IMR-90 (cell line): Measurements from ENCODE around the gene FTCDNL1. TPM values are rescaled to one million over a fixed set of nuclear protein-coding genes. Genes with fewer than 3 reads are reported as not detected.

ENCODE experiments used
- ATAC-seq: fragments of 200-7000 bp; cut with Tn5 transposase; 2 replicates; pipeline ENCODE4 v1.9.1; 2020; ENCODE audit warnings: low read depth, mild to moderate bottlenecking, moderate library complexity
- BruUV-seq: library from RNA; stranded (reverse); fragments of 400-500 nt; replicated peaks from 2 replicates; lab custom pipeline; 2021; lab: Mats Ljungman, UMichigan
- CTCF ChIA-PET: fragments of 300-600 bp; formaldehyde crosslinking; extraction: SDS; loops from one replicate; lab custom pipeline; 2021; ENCODE audit warnings: antibody characterized with exemption; lab: Yijun Ruan, JAX
- POLR2A ChIA-PET: fragments of 300-600 bp; sonication (Branson Sonifier 250); formaldehyde crosslinking; loops from one replicate; lab custom pipeline; 2022; ENCODE audit warnings: antibody characterized with exemption; ENCODE audit not compliant: unreplicated experiment; lab: Charles Lee
- DNase-seq: peaks from one replicate; pipeline ENCODE4 v3.0.0; 2013
- H2AFZ ChIP-seq: replicated peaks from 2 replicates; pipeline ENCODE3; 2013; ENCODE audit warnings: low read length, mild to moderate bottlenecking; ENCODE audit not compliant: poor library complexity
- H2AK5ac ChIP-seq: 2 replicates; pipeline ENCODE4 v1.6.1; 2013; ENCODE audit warnings: low read depth, low read length, inconsistent platforms
- H2AK9ac ChIP-seq: replicated peaks from 2 replicates; pipeline ENCODE3; 2013; ENCODE audit warnings: mild to moderate bottlenecking, low read depth, low read length, moderate library complexity; ENCODE audit not compliant: poor library complexity
- H2BK120ac ChIP-seq: 2 replicates; pipeline ENCODE4 v1.6.1; 2013; ENCODE audit warnings: low read depth, low read length, inconsistent platforms
- H2BK15ac ChIP-seq: 3 replicates; pipeline ENCODE4 v1.6.1; 2013; ENCODE audit warnings: low read depth, low read length, inconsistent platforms
- H2BK20ac ChIP-seq: 2 replicates; pipeline ENCODE4 v1.6.1; 2013; ENCODE audit warnings: low read depth, mild to moderate bottlenecking, inconsistent platforms, low read length, moderate library complexity
- H2BK5ac ChIP-seq: 2 replicates; pipeline ENCODE4 v1.6.1; 2013; ENCODE audit warnings: mild to moderate bottlenecking, low read depth, low read length, inconsistent platforms; ENCODE audit not compliant: poor library complexity, severe bottlenecking
- H3K14ac ChIP-seq: replicated peaks from 2 replicates; pipeline ENCODE4 v1.6.1; 2013; ENCODE audit warnings: low read depth, low read length, inconsistent platforms
- H3K18ac ChIP-seq: 2 replicates; pipeline ENCODE4 v1.6.1; 2013; ENCODE audit warnings: low read depth, low read length, control low read depth
- H3K23ac ChIP-seq: 2 replicates; pipeline ENCODE4 v1.6.1; 2013; ENCODE audit warnings: low read depth, low read length, inconsistent platforms
- H3K27ac ChIP-seq: 2 replicates; pipeline ENCODE4 v1.5.1; 2013; ENCODE audit warnings: mild to moderate bottlenecking, control low read depth, low read length; ENCODE audit not compliant: insufficient read depth
- H3K27me3 ChIP-seq: 2 replicates; pipeline ENCODE4 v1.6.1; 2013; ENCODE audit warnings: low read length; ENCODE audit not compliant: control insufficient read depth, insufficient read depth
- H3K36me3 ChIP-seq: 2 replicates; pipeline ENCODE4 v1.6.1; 2013; ENCODE audit warnings: low read length, mixed read lengths; ENCODE audit not compliant: control insufficient read depth, insufficient read depth
- H3K4ac ChIP-seq: 2 replicates; pipeline ENCODE4 v1.6.1; 2013; ENCODE audit warnings: low read depth, low read length, inconsistent platforms
- H3K4me1 ChIP-seq: 2 replicates; pipeline ENCODE4 v1.6.1; 2013; ENCODE audit warnings: low read length, mixed read lengths; ENCODE audit not compliant: control insufficient read depth, insufficient read depth
- H3K4me2 ChIP-seq: 2 replicates; pipeline ENCODE4 v1.6.1; 2013; ENCODE audit warnings: low read depth, mild to moderate bottlenecking, control low read depth, low read length, moderate library complexity
- H3K4me3 ChIP-seq: 2 replicates; pipeline ENCODE4 v1.5.1; 2013; ENCODE audit warnings: low read depth, mild to moderate bottlenecking, control low read depth, low read length, moderate library complexity; ENCODE audit not compliant: insufficient read depth
- H3K56ac ChIP-seq: 2 replicates; pipeline ENCODE4 v1.6.1; 2013; ENCODE audit warnings: low read length, inconsistent platforms; ENCODE audit not compliant: insufficient read depth; ENCODE audit errors: extremely low read depth
- H3K79me1 ChIP-seq, 2 experiments: 2 replicates each; pipeline ENCODE4 v1.6.1; 2013; ENCODE audit warnings: low read length in 2 of 2, inconsistent platforms in 1 of 2, low read depth in 1 of 2
- H3K9ac ChIP-seq: 2 replicates; pipeline ENCODE4 v1.6.1; 2013; ENCODE audit warnings: low read depth, low read length, control low read depth
- H3K9me1 ChIP-seq: 2 replicates; pipeline ENCODE4 v1.6.1; 2013; ENCODE audit warnings: low read length, inconsistent platforms; ENCODE audit not compliant: insufficient read depth
- H3K9me3 ChIP-seq: 2 replicates; pipeline ENCODE4 v1.6.1; 2013; ENCODE audit warnings: low read length; ENCODE audit not compliant: control insufficient read depth, insufficient read depth
- H4K20me1 ChIP-seq: 2 replicates; pipeline ENCODE4 v1.6.1; 2013; ENCODE audit warnings: low read length, inconsistent platforms; ENCODE audit not compliant: insufficient read depth
- H4K5ac ChIP-seq: 2 replicates; pipeline ENCODE4 v1.6.1; 2013; ENCODE audit warnings: mild to moderate bottlenecking, low read depth, low read length, control low read depth
- H4K8ac ChIP-seq, 2 experiments: 2 replicates each; pipeline ENCODE4 v1.6.1; 2013; ENCODE audit warnings: low read depth in 2 of 2, low read length in 2 of 2, control low read depth in 1 of 2, inconsistent platforms in 1 of 2
- H4K91ac ChIP-seq: 2 replicates; pipeline ENCODE4 v1.6.1; 2013; ENCODE audit warnings: low read depth, low read length, inconsistent platforms; ENCODE audit not compliant: insufficient read depth
- BHLHE40 ChIP-seq: fragments of 150-350 bp; IDR thresholded peaks from 2 replicates; pipeline ENCODE4 v1.6.1; 2016; ENCODE audit warnings: mild to moderate bottlenecking, low read depth, low read length
- ELK1 ChIP-seq: fragments of 150-350 bp; IDR thresholded peaks from 2 replicates; pipeline ENCODE4 v1.6.1; 2016; ENCODE audit warnings: low read depth, mild to moderate bottlenecking, low read length, moderate library complexity, borderline replicate concordance
- FOS ChIP-seq: fragments of 150-350 bp; IDR thresholded peaks from 2 replicates; pipeline ENCODE4 v1.6.1; 2016; ENCODE audit warnings: low read depth, low read length
- MAFK ChIP-seq: IDR thresholded peaks from 2 replicates; pipeline ENCODE4 v1.6.1; 2012; ENCODE audit warnings: low read depth, low read length, improper control_type of control experiment
- MAZ ChIP-seq: IDR thresholded peaks from 2 replicates; pipeline ENCODE4 v1.6.1; 2012; ENCODE audit warnings: low read depth, mild to moderate bottlenecking, low read length, improper control_type of control experiment, moderate library complexity, borderline replicate concordance
- RAD21 ChIP-seq: IDR thresholded peaks from 2 replicates; pipeline ENCODE4 v1.6.1; 2012; ENCODE audit warnings: low read length, improper control_type of control experiment
- WGBS, 2 experiments: methylation state at CpG; one replicate each; pipeline versions ENCODE4 v1.1.5 to v1.1.7; 2013; ENCODE audit warnings: missing lambda C conversion rate in 2 of 2; ENCODE audit not compliant: insufficient read length in 1 of 2; ENCODE audit errors: extremely low coverage in 2 of 2; 5-methylcytosine and 5-hydroxymethylcytosine counted together
- dilution Hi-C: fragments of 300-500 bp; cut with HindIII; formaldehyde crosslinking; loops from one replicate; pipeline ENCODE4 v1.14.3; 2018; ENCODE audit warnings: low sequenced_read_pairs; ENCODE audit not compliant: unreplicated experiment
- in situ Hi-C: fragments of 300-500 bp; cut with MboI; formaldehyde crosslinking; loops from 3 replicates; pipeline ENCODE4 v1.14.3; 2019; ENCODE audit warnings: low sequenced_read_pairs, inconsistent platforms, mixed read lengths
- intact Hi-C: fragments of 100-400 bp; cut with micrococcal nuclease; formaldehyde crosslinking; loops from 2 replicates; pipeline ENCODE4 v1.10.0; 2022
- polyA plus RNA-seq, 3 experiments: library from polyadenylated mRNA; depleted of rRNA; stranded (reverse); fragments of >200 nt; gene quantifications; 2 replicates each; pipeline ENCODE4 v1.2.3, GENCODE V29; 2012; ENCODE audit warnings: low replicate concordance in 1 of 3
- total RNA-seq: library from RNA; depleted of rRNA; stranded (reverse); fragments of >200 nt; gene quantifications from 2 replicates; pipeline ENCODE4 v1.2.3, GENCODE V29; 2012
- TF ChIP-seq, protein P1 (sequence below): conservative IDR thresholded peaks from 2 replicates; pipeline ENCODE4 v1.5.1; 2012; ENCODE audit warnings: mild to moderate bottlenecking, low read depth, low read length, improper control_type of control experiment

The FTCDNL1 gene
- total and polyA plus RNA-seq, 2 of the 4 experiments (the other 2 are of a cell fraction), result 0.18 to 0.21 TPM

- in situ Hi-C loops (no loop called here), intact Hi-C loops (no loop called here), dilution Hi-C loops (no loop called here)
- Histone ChIP-seq H3K4me3 (no peak overlapping the region), H3K56ac (no peak overlapping the region), H3K36me3 (no peaks in the 10 kb centered on the region), H3K79me1 (no peaks in the 10 kb centered on the region), H3K27me3 (no peaks in the 10 kb centered on the region; the same call in none of the 2 replicates), H3K9me3 (no peaks in the 10 kb centered on the region), H3K27ac (no peak overlapping the region), H3K18ac (no peak overlapping the region), H3K4ac (no peak overlapping the region), H2AK9ac (no peak overlapping the region), H3K14ac (no peak overlapping the region), H2BK5ac (no peak overlapping the region), H3K4me2 (no peak overlapping the region), H2BK120ac (no peak overlapping the region), H3K23ac (no peak overlapping the region), H4K91ac (no peak overlapping the region), H2BK15ac (no peak overlapping the region), H3K4me1 (no peaks in the 10 kb centered on the region), H4K20me1 (no peaks in the 10 kb centered on the region), H2AFZ (no peak overlapping the region), H4K8ac (no peak overlapping the region), H2BK20ac (no peak overlapping the region), H3K9me1 (no peaks in the 10 kb centered on the region), H4K5ac (no peak overlapping the region), H2AK5ac (no peak overlapping the region), H3K9ac (no peak overlapping the region)
- ChIA-PET POLR2A (no interaction called here), CTCF (no interaction called here)
- no CpG with 5 or more reads among the region's 2 CpGs for WGBS, 2 experiments
- no TSS peak for BruUV-seq
- no peak for TF ChIP-seq MAFK
- TF ChIP-seq, protein P1, sequence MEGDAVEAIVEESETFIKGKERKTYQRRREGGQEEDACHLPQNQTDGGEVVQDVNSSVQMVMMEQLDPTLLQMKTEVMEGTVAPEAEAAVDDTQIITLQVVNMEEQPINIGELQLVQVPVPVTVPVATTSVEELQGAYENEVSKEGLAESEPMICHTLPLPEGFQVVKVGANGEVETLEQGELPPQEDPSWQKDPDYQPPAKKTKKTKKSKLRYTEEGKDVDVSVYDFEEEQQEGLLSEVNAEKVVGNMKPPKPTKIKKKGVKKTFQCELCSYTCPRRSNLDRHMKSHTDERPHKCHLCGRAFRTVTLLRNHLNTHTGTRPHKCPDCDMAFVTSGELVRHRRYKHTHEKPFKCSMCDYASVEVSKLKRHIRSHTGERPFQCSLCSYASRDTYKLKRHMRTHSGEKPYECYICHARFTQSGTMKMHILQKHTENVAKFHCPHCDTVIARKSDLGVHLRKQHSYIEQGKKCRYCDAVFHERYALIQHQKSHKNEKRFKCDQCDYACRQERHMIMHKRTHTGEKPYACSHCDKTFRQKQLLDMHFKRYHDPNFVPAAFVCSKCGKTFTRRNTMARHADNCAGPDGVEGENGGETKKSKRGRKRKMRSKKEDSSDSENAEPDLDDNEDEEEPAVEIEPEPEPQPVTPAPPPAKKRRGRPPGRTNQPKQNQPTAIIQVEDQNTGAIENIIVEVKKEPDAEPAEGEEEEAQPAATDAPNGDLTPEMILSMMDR, result no peak
- no peak for TF ChIP-seq RAD21
- no peak for TF ChIP-seq BHLHE40
- no peak for TF ChIP-seq FOS
- no peak for TF ChIP-seq MAZ
- no peak for TF ChIP-seq ELK1
- DNase-seq, result no peak
- ATAC-seq, result no peak
Measured at GRCh38 chr2:199896617-199897016, 45.6 kb upstream of the FTCDNL1 start.
